Aorta (tissue), 5 donors: Measurements from ENCODE around the gene CENPP. TPM values are rescaled to one million over a fixed set of nuclear protein-coding genes. Genes with fewer than 3 reads are reported as not detected.
A peak's percentile ranks its signal among the peaks of the same experiment; 100 is the strongest.
"Not testable (repeated sequence)": the region's sequence is repeated elsewhere in the genome, so short reads cannot be mapped to it uniquely, and the experiment has no call there.

ENCODE experiments used
- ATAC-seq: fragments of 200-7000 bp; cut with Tn5 transposase; one replicate; pipeline ENCODE4 v1.9.1; 2022; ENCODE audit warnings: moderate library complexity; ENCODE audit not compliant: low FRiP score
- DNase-seq, 2 donors: peaks; one replicate each; pipeline ENCODE4 v3.0.0-alpha.2; 2020
- H3K27ac ChIP-seq, 2 donors: one replicate each; pipeline ENCODE4 v1.5.1; 2013; ENCODE audit warnings: low read length in 2 of 2, mild to moderate bottlenecking in 2 of 2, moderate library complexity in 2 of 2, control low read depth in 1 of 2, inconsistent platforms in 1 of 2, low read depth in 1 of 2
- H3K27me3 ChIP-seq, 2 donors: one replicate each; pipeline ENCODE4 v1.6.1; 2013; ENCODE audit warnings: control low read depth in 1 of 2, low read length in 1 of 2, mild to moderate bottlenecking in 1 of 2, moderate library complexity in 1 of 2; ENCODE audit not compliant: insufficient read depth in 2 of 2, control insufficient read depth in 1 of 2
- H3K36me3 ChIP-seq, 2 donors: one replicate each; pipeline ENCODE4 v1.6.1; 2013; ENCODE audit warnings: control low read depth in 1 of 2, low read length in 1 of 2, mild to moderate bottlenecking in 1 of 2; ENCODE audit not compliant: insufficient read depth in 2 of 2, control insufficient read depth in 1 of 2
- H3K4me1 ChIP-seq, 2 donors: one replicate each; pipeline ENCODE4 v1.6.1; 2013; ENCODE audit warnings: low read length in 2 of 2, control low read depth in 1 of 2, mild to moderate bottlenecking in 1 of 2, moderate library complexity in 1 of 2; ENCODE audit not compliant: insufficient read depth in 2 of 2, control insufficient read depth in 1 of 2
- H3K4me3 ChIP-seq, 2 donors: one replicate each; pipeline ENCODE4 v1.5.1; 2013; ENCODE audit warnings: low read length in 2 of 2, control low read depth in 1 of 2, mild to moderate bottlenecking in 1 of 2
- H3K9me3 ChIP-seq: one replicate; pipeline ENCODE4 v1.6.1; 2013; ENCODE audit warnings: mild to moderate bottlenecking, low read length; ENCODE audit not compliant: control insufficient read depth
- WGBS, 2 donors: extraction: QIAGEN DNeasy Blood & Tissue Kit; methylation state at CpG; one replicate each; pipeline ENCODE4 v1.1.7; 2013; 5-methylcytosine and 5-hydroxymethylcytosine counted together
- intact Hi-C, 2 donors: fragments of 100-400 bp; cut with DNase I; formaldehyde crosslinking; loops; one replicate each; pipeline versions ENCODE4 v1.14.2 to v1.15.0; 2022
- polyA plus RNA-seq, 2 donors: library from polyadenylated mRNA; stranded (reverse); fragments of 200-250 nt; gene quantifications; one replicate each; pipeline ENCODE4 v1.2.3, GENCODE V29; 2013
- total RNA-seq, 2 donors: library from RNA; stranded (reverse); fragmentation: NEBNext Ultra II Directional; extraction: Animal tissue kit (Norgen Biotek cat#: 25700); gene quantifications; one replicate each; pipeline ENCODE4 v1.2.1, GENCODE V29; 2021
- donor health status: healthy with polysubstance abuse.
- donor health status: Bipolar disorder and iron deficiency.
- donor health status: DM: no; HTN: no; CAD: no.
- donor health status: DM: no; HTN: no; CAD: no.
- donor health status: DM: yes; HTN: yes; CAD: no.

CENPP gene
- total and polyA plus RNA-seq, 4 donors: 0.50 to 11.1 (median 4.3) TPM

GRCh38 chr9:92619601-92620300, 294.0 kb downstream of the CENPP start:
- ATAC-seq (no peak), DNase-seq (no peak)
- no peak overlapping the region for H3K4me3 ChIP-seq
- no peaks in the 10 kb centered on the region for H3K27me3 ChIP-seq
- H3K4me1 ChIP-seq: no peaks in the 10 kb centered on the region
- intact Hi-C loops: loop anchor here in 1 of 2 donors (5.0 kb wide), 1 partner anchor 157 kb away; no protein-coding TSS in a partner anchor
- 76 to 84% methylated on average over 24 of the region's 24 CpGs for WGBS, 2 donors
- H3K9me3 ChIP-seq: no peaks in the 10 kb centered on the region
- H3K36me3 ChIP-seq: no peaks in the 10 kb centered on the region
- peak overlapping the region in 1 of 2 donors; percentile 27 for H3K27ac ChIP-seq

GRCh38 chr9:92620845-92621244, 295.1 kb downstream of the CENPP start:
- Histone ChIP-seq H3K9me3 (no peaks in the 10 kb centered on the region), H3K36me3 (no peaks in the 10 kb centered on the region), H3K27me3 (no peaks in the 10 kb centered on the region), H3K4me1 (no peaks in the 10 kb centered on the region), H3K4me3 (no peak overlapping the region), H3K27ac (peak overlapping the region in 1 of 2 donors; percentile 7)
- DNase-seq (peak in 1 of 2 donors; percentile 19), ATAC-seq (no peak)
- intact Hi-C loops: no loop called here
- 70 to 78% methylated on average over 5 of the region's 5 CpGs for WGBS, 2 donors

GRCh38 chr9:92623936-92624335, 298.2 kb downstream of the CENPP start:
- H3K4me3 ChIP-seq, DNase-seq, ATAC-seq, H3K9me3 ChIP-seq, H3K4me1 ChIP-seq, H3K27ac ChIP-seq, H3K36me3 ChIP-seq, intact Hi-C loops, H3K27me3 ChIP-seq: not testable (repeated sequence)
- WGBS, 2 donors: 95 to 97% methylated on average over 3 of the region's 3 CpGs

GRCh38 chr9:92626484-92626883, 300.7 kb downstream of the CENPP start:
- DNase-seq (no peak), ATAC-seq (no peak)
- intact Hi-C loops: no loop called here
- Histone ChIP-seq H3K27ac (no peak overlapping the region), H3K4me1 (no peaks in the 10 kb centered on the region), H3K36me3 (no peaks in the 10 kb centered on the region), H3K9me3 (no peaks in the 10 kb centered on the region), H3K4me3 (no peak overlapping the region), H3K27me3 (no peaks in the 10 kb centered on the region)

GRCh38 chr9:92627651-92628050, 301.9 kb downstream of the CENPP start:
- Histone ChIP-seq H3K9me3 (no peaks in the 10 kb centered on the region), H3K36me3 (no peaks in the 10 kb centered on the region), H3K4me3 (no peak overlapping the region), H3K27me3 (no peaks in the 10 kb centered on the region), H3K27ac (no peak overlapping the region), H3K4me1 (no peaks in the 10 kb centered on the region)
- no peak for ATAC-seq
- DNase-seq: no peak
- intact Hi-C loops: no loop called here
- 82 to 83% methylated on average over 5 of the region's 5 CpGs for whole genome bisulfite sequencing, 2 donors

- peak overlapping the region; percentile 34 to 42 for H3K27ac ChIP-seq
- intact Hi-C loops: loop anchor here (5.0 to 10.0 kb wide), 3 partner anchors 127 to 289 kb away; no protein-coding TSS in a partner anchor
- H3K4me3 ChIP-seq: no peak overlapping the region
- no peaks in the 10 kb centered on the region for H3K4me1 ChIP-seq
- peak in 1 of 2 donors; percentile 40 for DNase-seq
- no peaks in the 10 kb centered on the region for H3K27me3 ChIP-seq
- peaks cover 0 to 1% of the 10 kb centered on the region in 2 donors for H3K36me3 ChIP-seq
- ATAC-seq: no peak
- WGBS, 2 donors: 61 to 69% methylated on average over 13 of the region's 13 CpGs
- H3K9me3 ChIP-seq: no peaks in the 10 kb centered on the region
Observed at GRCh38 chr9:92631452-92632343, 305.9 kb downstream of the CENPP start.

- 92 to 93% methylated on average over 5 of the region's 5 CpGs for WGBS, 2 donors
- no peak overlapping the region for H3K4me3 ChIP-seq
- H3K9me3 ChIP-seq: no peaks in the 10 kb centered on the region
- no peaks in the 10 kb centered on the region for H3K4me1 ChIP-seq
- peak in 1 of 2 donors; percentile 51 for DNase-seq
- ATAC-seq: no peak
- H3K27me3 ChIP-seq: no peaks in the 10 kb centered on the region
- peaks cover 0 to 5% of the 10 kb centered on the region in 2 donors for H3K36me3 ChIP-seq
- intact Hi-C loops: loop anchor here (5.0 to 10.0 kb wide), 3 partner anchors 128 to 290 kb away; no protein-coding TSS in a partner anchor
- H3K27ac ChIP-seq: peak overlapping the region; percentile 34 to 47
Observed at GRCh38 chr9:92632641-92633040, 306.9 kb downstream of the CENPP start.

- Histone ChIP-seq H3K27me3 (no peaks in the 10 kb centered on the region), H3K4me1 (no peaks in the 10 kb centered on the region), H3K9me3 (no peaks in the 10 kb centered on the region), H3K4me3 (no peak overlapping the region), H3K36me3 (peaks cover 0 to 7% of the 10 kb centered on the region in 2 donors), H3K27ac (peak overlapping the region in 1 of 2 donors; percentile 17)
- 81 to 84% methylated on average over 9 of the region's 9 CpGs for WGBS, 2 donors
- intact Hi-C loops: loop anchor here (2.0 to 10.0 kb wide), 6 partner anchors 129 to 489 kb away; partner anchors contain the start of genes CENPP (in 1 of the 2) and NOL8 (in 1 of the 2)
- ATAC-seq: no peak
- peak; percentile 42 to 63 for DNase-seq
Observed at GRCh38 chr9:92633614-92634278, 308.0 kb downstream of the CENPP start.
